ENCODE measurements around the gene RIN1.

- no peak for TF ChIP-seq POLR2A (IDR thresholded peaks at IDR 0.05)
- TF ChIP-seq, protein P1, sequence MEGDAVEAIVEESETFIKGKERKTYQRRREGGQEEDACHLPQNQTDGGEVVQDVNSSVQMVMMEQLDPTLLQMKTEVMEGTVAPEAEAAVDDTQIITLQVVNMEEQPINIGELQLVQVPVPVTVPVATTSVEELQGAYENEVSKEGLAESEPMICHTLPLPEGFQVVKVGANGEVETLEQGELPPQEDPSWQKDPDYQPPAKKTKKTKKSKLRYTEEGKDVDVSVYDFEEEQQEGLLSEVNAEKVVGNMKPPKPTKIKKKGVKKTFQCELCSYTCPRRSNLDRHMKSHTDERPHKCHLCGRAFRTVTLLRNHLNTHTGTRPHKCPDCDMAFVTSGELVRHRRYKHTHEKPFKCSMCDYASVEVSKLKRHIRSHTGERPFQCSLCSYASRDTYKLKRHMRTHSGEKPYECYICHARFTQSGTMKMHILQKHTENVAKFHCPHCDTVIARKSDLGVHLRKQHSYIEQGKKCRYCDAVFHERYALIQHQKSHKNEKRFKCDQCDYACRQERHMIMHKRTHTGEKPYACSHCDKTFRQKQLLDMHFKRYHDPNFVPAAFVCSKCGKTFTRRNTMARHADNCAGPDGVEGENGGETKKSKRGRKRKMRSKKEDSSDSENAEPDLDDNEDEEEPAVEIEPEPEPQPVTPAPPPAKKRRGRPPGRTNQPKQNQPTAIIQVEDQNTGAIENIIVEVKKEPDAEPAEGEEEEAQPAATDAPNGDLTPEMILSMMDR (IDR thresholded peaks at IDR 0.05 in 8 of 11, conservative IDR thresholded peaks at IDR 0.05 in 3 of 11) = no peak
Observed at GRCh38 chr11:66360406-66361073, 24.3 kb upstream of the RIN1 start.
